CD4-positive, CD25-positive, alpha-beta regulatory T cell (primary cell): ENCODE measurements around the gene PPIF. TPM values are rescaled to one million over a fixed set of nuclear protein-coding genes. Genes with fewer than 3 reads are reported as not detected.

Experiments used
- ATAC-seq, 2 donors: fragments of 150-1000 bp; cut with Tn5 transposase; one replicate each; pipeline ENCODE4 v1.10.0; 2021; ENCODE audit warnings: low read depth in 2 of 2, moderate number of reproducible peaks in 2 of 2, moderate library complexity in 1 of 2
- DNase-seq, 3 donors: peaks; one replicate each; pipeline versions ENCODE4 v3.0.0 to v3.0.0-alpha.2; 2012 to 2022; ENCODE audit warnings: mixed read lengths in 1 of 3
- H3K27ac ChIP-seq: one replicate; pipeline ENCODE4 v1.7.0; 2013; ENCODE audit warnings: mild to moderate bottlenecking, low read length; ENCODE audit not compliant: insufficient read depth, poor library complexity, severe bottlenecking
- H3K27me3 ChIP-seq: one replicate; pipeline ENCODE4 v1.7.0; 2013; ENCODE audit warnings: low read length; ENCODE audit not compliant: control insufficient read depth, insufficient read depth
- H3K36me3 ChIP-seq: one replicate; pipeline ENCODE4 v1.7.0; 2013; ENCODE audit warnings: mild to moderate bottlenecking, low read length, moderate library complexity; ENCODE audit not compliant: control insufficient read depth, insufficient read depth
- H3K4me1 ChIP-seq: 2 replicates; pipeline ENCODE4 v1.7.0; 2013; ENCODE audit warnings: mild to moderate bottlenecking, low read length; ENCODE audit not compliant: insufficient read depth, control insufficient read depth, poor library complexity, severe bottlenecking
- H3K4me3 ChIP-seq: one replicate; pipeline ENCODE4 v1.7.0; 2013; ENCODE audit warnings: low read depth, mild to moderate bottlenecking, low read length, moderate library complexity
- H3K9me3 ChIP-seq, 2 experiments: 1 replicate in 1 of 2; 2 replicates in 1 of 2; pipeline ENCODE4 v1.7.0; 2013; ENCODE audit warnings: low read length in 2 of 2, mild to moderate bottlenecking in 1 of 2, moderate library complexity in 1 of 2; ENCODE audit not compliant: control insufficient read depth in 2 of 2
- H3K27ac Mint-ChIP-seq, 3 donors: one replicate each; pipeline ENCODE4 v1.8.0; 2020 to 2022; ENCODE audit warnings: mild to moderate bottlenecking in 3 of 3, mixed read lengths in 3 of 3, moderate library complexity in 2 of 3
- H3K27me3 Mint-ChIP-seq: one replicate; pipeline ENCODE4 v1.8.0; 2022; ENCODE audit warnings: mild to moderate bottlenecking, mixed read lengths
- H3K36me3 Mint-ChIP-seq: one replicate; pipeline ENCODE4 v1.8.0; 2020; ENCODE audit warnings: mixed read lengths
- H3K4me1 Mint-ChIP-seq, 4 donors: one replicate each; pipeline ENCODE4 v1.8.0; 2020 to 2022; ENCODE audit warnings: mixed read lengths in 4 of 4, mild to moderate bottlenecking in 1 of 4
- H3K4me3 Mint-ChIP-seq, 4 donors: one replicate each; pipeline ENCODE4 v1.8.0; 2020 to 2022; ENCODE audit warnings: mild to moderate bottlenecking in 4 of 4, mixed read lengths in 4 of 4, moderate library complexity in 3 of 4
- H3K9me3 Mint-ChIP-seq, 7 donors: one replicate each; pipeline ENCODE4 v1.8.0; 2020 to 2022; ENCODE audit warnings: mixed read lengths in 7 of 7, mild to moderate bottlenecking in 3 of 7, moderate library complexity in 2 of 7
- polyA plus RNA-seq, 4 donors: library from polyadenylated mRNA; unstranded; fragments of 300-500 nt; fragmentation: Illumina TruSeq; gene quantifications; one replicate each; pipeline ENCODE4 v1.2.3, GENCODE V29; 2021
- total RNA-seq: library from RNA; stranded (reverse); gene quantifications from one replicate; pipeline ENCODE4 v1.2.3, GENCODE V29; 2022

Gene PPIF
- total and polyA plus RNA-seq, 5 donors from 2014 or later = 15.5 to 60.2 (median 18.0) TPM

DNA sequence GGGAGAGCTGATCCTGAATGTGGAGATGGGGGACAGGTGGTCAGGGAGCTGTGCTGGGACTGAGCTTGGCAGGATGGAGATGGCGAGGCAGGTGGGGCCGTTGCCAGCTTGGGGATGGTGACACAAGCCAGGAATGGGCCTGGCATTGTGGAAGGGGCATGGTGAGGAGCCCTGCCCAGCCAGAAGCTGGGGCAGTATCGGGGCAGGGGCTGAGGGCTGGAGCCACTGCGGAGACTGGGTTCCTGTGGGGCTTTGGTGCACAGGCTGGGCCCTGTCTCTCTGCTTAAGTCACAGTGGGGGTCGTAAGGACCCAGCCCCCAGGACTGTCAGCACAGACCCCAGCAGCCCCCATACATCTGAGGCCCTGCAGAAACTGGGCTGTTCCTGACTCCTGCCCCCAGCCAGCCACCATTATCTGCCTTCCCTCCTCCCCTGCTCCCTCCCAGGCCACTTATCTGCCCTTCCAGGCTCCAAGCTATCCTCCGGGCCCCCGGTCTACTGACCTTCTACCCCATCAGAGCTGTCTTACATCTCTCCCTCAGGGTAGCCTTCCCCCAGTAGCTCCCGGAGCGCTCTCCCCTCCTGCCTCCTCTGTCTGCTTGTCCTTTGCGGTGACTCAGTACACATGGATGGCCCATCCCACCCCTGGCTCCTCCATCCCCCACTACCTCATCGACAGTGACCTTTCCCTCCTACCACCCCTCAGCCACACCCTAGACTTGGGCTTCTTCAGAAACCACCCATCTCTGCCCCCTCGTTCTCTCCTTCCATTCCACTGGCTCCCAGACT is 44.2 kb downstream of the PPIF start:
- H3K27ac Mint-ChIP-seq = no peak overlapping the region

GRCh38 chr10:79392020-79392398 is 44.7 kb downstream of the PPIF start:
- no peak overlapping the region for H3K4me3 ChIP-seq
- H3K27me3 Mint-ChIP-seq = peaks cover 6% of the 10 kb centered on the region
- no peak for ATAC-seq
- no peaks in the 10 kb centered on the region for H3K36me3 Mint-ChIP-seq
- H3K4me1 ChIP-seq = no peaks in the 10 kb centered on the region
- no peak overlapping the region for H3K27ac ChIP-seq
- DNase-seq = no peak
- no peak overlapping the region for H3K27ac Mint-ChIP-seq
- H3K36me3 ChIP-seq = no peaks in the 10 kb centered on the region
- H3K9me3 Mint-ChIP-seq = no peaks in the 10 kb centered on the region
- H3K27me3 ChIP-seq = no peaks in the 10 kb centered on the region
- peaks cover 0 to 2% (median 0%) of the 10 kb centered on the region in 4 donors for H3K4me1 Mint-ChIP-seq
- H3K9me3 ChIP-seq = no peaks in the 10 kb centered on the region
- no peak overlapping the region for H3K4me3 Mint-ChIP-seq

More for the DNA sequence above, 44.2 kb downstream of the PPIF start:
- no peak overlapping the region for H3K4me3 ChIP-seq
- no peak overlapping the region for H3K27ac ChIP-seq
- no peaks in the 10 kb centered on the region for H3K27me3 ChIP-seq
- H3K4me1 Mint-ChIP-seq = peaks cover 0 to 2% (median 0%) of the 10 kb centered on the region in 4 donors
- H3K27me3 Mint-ChIP-seq = peaks cover 6% of the 10 kb centered on the region
- H3K9me3 ChIP-seq = no peaks in the 10 kb centered on the region
- no peak overlapping the region for H3K4me3 Mint-ChIP-seq
- no peaks in the 10 kb centered on the region for H3K36me3 Mint-ChIP-seq
- H3K36me3 ChIP-seq = no peaks in the 10 kb centered on the region
- H3K4me1 ChIP-seq = no peaks in the 10 kb centered on the region
- ATAC-seq (no peak), DNase-seq (no peak)
- H3K9me3 Mint-ChIP-seq = no peaks in the 10 kb centered on the region

GRCh38 chr10:79392506-79393176 is 45.4 kb downstream of the PPIF start:
- Histone ChIP-seq H3K4me1 (no peaks in the 10 kb centered on the region), H3K9me3 (no peaks in the 10 kb centered on the region), H3K27ac (no peak overlapping the region), H3K4me3 (no peak overlapping the region), H3K27me3 (no peaks in the 10 kb centered on the region), H3K36me3 (no peaks in the 10 kb centered on the region)
- ATAC-seq (no peak), DNase-seq (no peak)
- Mint-ChIP-seq H3K9me3 (no peaks in the 10 kb centered on the region), H3K4me3 (no peak overlapping the region), H3K4me1 (peaks cover 0 to 2% (median 0%) of the 10 kb centered on the region in 4 donors), H3K27ac (no peak overlapping the region), H3K36me3 (no peaks in the 10 kb centered on the region), H3K27me3 (peaks cover 6% of the 10 kb centered on the region)

DNA sequence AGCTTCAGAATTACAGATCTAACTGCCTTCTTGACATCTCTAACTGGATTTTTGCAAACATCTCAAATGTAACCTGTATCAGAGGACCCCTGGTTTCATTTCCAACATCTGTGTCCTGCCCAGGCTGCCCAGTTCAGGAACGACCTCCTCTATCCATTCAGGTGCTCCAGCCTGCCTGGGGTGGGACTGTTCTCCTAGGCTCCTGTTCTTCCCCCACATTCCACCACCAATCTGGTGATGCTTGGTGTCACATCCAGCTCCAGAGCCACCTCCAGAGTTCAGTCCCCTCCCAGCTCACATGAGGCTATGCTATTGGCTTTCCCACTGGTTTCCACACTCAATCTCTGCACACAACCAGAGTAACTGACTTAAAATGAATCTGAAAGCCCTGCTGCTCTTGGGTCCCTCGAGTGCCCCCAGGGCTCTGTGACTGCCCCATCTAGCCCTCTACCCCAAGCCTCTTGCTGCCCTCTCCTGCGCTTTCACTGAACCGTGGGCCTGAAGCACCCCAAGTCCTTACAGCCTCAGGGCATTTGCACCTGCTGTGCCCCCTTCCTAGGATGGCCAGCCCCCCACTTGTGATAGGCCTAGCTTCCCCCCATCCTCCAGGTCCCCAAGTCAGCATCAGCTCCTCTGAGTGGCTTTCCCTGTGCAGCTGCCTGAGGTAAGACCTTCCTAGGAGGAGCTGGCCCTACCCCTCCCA is 46.1 kb downstream of the PPIF start:
- Histone ChIP-seq H3K27ac (no peak overlapping the region), H3K27me3 (no peaks in the 10 kb centered on the region), H3K4me3 (no peak overlapping the region), H3K36me3 (no peaks in the 10 kb centered on the region), H3K9me3 (no peaks in the 10 kb centered on the region), H3K4me1 (no peaks in the 10 kb centered on the region)
- ATAC-seq (no peak), DNase-seq (no peak)
- Mint-ChIP-seq H3K36me3 (no peaks in the 10 kb centered on the region), H3K4me1 (peaks cover 0 to 2% (median 0%) of the 10 kb centered on the region in 4 donors), H3K27me3 (peaks cover 6% of the 10 kb centered on the region), H3K27ac (no peak overlapping the region), H3K4me3 (peak overlapping the region in 1 of 4 donors; percentile 68), H3K9me3 (no peaks in the 10 kb centered on the region)

GRCh38 chr10:79393924-79394610 is 46.8 kb downstream of the PPIF start:
- peaks cover 0 to 2% (median 0%) of the 10 kb centered on the region in 4 donors for H3K4me1 Mint-ChIP-seq
- no peaks in the 10 kb centered on the region for H3K4me1 ChIP-seq
- no peaks in the 10 kb centered on the region for H3K9me3 ChIP-seq
- no peak overlapping the region for H3K4me3 ChIP-seq
- H3K36me3 Mint-ChIP-seq = no peaks in the 10 kb centered on the region
- no peaks in the 10 kb centered on the region for H3K27me3 ChIP-seq
- DNase-seq = no peak
- H3K27ac Mint-ChIP-seq = no peak overlapping the region
- H3K27ac ChIP-seq = no peak overlapping the region
- H3K27me3 Mint-ChIP-seq = peaks cover 6% of the 10 kb centered on the region
- no peak for ATAC-seq
- no peaks in the 10 kb centered on the region for H3K36me3 ChIP-seq
- H3K4me3 Mint-ChIP-seq = no peak overlapping the region
- no peaks in the 10 kb centered on the region for H3K9me3 Mint-ChIP-seq

- H3K27me3 Mint-ChIP-seq = peaks cover 6% of the 10 kb centered on the region
- H3K4me1 Mint-ChIP-seq = peaks cover 0 to 3% (median 0%) of the 10 kb centered on the region in 4 donors
- no peaks in the 10 kb centered on the region for H3K9me3 ChIP-seq
- H3K9me3 Mint-ChIP-seq = no peaks in the 10 kb centered on the region
- no peak overlapping the region for H3K27ac Mint-ChIP-seq
- H3K4me1 ChIP-seq = no peaks in the 10 kb centered on the region
- no peaks in the 10 kb centered on the region for H3K27me3 ChIP-seq
- ATAC-seq (no peak), DNase-seq (no peak)
- H3K4me3 ChIP-seq = no peak overlapping the region
- H3K27ac ChIP-seq = no peak overlapping the region
- H3K36me3 Mint-ChIP-seq = no peaks in the 10 kb centered on the region
- H3K4me3 Mint-ChIP-seq = no peak overlapping the region
- no peaks in the 10 kb centered on the region for H3K36me3 ChIP-seq
Observed at GRCh38 chr10:79394664-79395063, 47.4 kb downstream of the PPIF start.

DNA sequence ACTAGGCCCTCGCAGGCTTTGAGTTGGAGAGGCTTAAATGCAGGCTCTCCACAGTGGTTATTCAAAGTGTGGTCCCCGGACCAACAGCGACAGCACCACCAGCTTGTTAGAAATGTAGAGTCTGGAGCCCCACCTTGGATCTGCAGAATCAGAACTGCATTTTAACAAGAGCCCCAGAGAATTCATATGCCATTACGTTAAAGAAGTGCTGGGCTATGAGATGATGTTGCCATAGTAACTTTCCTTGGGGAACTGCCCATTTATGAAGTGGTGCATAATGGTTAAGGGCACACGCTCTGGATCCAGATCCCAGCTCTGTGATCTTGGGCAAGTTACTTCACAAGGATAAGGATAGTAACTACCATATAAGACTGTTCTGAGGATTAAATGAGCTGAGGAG is 49.3 kb downstream of the PPIF start:
- ATAC-seq = no peak
- no peaks in the 10 kb centered on the region for H3K36me3 ChIP-seq
- no peak overlapping the region for H3K27ac Mint-ChIP-seq

More for the DNA sequence above, 49.3 kb downstream of the PPIF start:
- Histone ChIP-seq H3K27ac (no peak overlapping the region), H3K4me3 (no peak overlapping the region), H3K27me3 (no peaks in the 10 kb centered on the region), H3K9me3 (no peaks in the 10 kb centered on the region), H3K4me1 (no peaks in the 10 kb centered on the region)
- H3K36me3 Mint-ChIP-seq = no peaks in the 10 kb centered on the region
- no peak for DNase-seq
- peaks cover 0 to 2% (median 0%) of the 10 kb centered on the region in 4 donors for H3K4me1 Mint-ChIP-seq
- no peak overlapping the region for H3K4me3 Mint-ChIP-seq
- no peaks in the 10 kb centered on the region for H3K9me3 Mint-ChIP-seq
- H3K27me3 Mint-ChIP-seq = peaks cover 6% of the 10 kb centered on the region
